IPS DF 19.7 (cell line): ENCODE measurements around the gene YPEL3.

ENCODE experiments used
- DNase-seq: peaks from one replicate; pipeline ENCODE4 v3.0.0-alpha.2; 2013; ENCODE audit warnings: low read depth, low spot score

YPEL3 gene

DNA sequence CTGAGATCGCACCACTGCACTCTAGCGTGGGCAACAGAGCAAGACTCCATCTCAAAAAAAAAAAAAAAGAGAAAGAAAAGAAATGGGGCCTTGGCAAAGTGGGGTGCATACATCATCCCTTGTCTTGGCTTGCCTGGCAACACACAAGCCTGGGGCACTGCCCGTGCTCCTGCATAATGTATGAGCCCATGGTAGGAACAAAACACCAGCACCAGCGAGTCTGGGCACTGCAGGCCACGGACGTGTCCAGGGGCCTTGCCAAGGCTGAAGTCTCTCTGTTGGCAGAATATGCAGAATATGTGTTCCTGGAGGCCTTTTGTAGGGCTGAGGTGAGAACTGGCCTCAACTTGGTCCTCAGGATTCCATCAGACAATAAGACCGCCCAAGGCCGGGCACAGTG, 46.1 kb downstream of the YPEL3 start:
- DNase-seq = no peak

GRCh38 chr16:30046588-30046987, 49.4 kb downstream of the YPEL3 start:
- DNase-seq = no peak

DNA sequence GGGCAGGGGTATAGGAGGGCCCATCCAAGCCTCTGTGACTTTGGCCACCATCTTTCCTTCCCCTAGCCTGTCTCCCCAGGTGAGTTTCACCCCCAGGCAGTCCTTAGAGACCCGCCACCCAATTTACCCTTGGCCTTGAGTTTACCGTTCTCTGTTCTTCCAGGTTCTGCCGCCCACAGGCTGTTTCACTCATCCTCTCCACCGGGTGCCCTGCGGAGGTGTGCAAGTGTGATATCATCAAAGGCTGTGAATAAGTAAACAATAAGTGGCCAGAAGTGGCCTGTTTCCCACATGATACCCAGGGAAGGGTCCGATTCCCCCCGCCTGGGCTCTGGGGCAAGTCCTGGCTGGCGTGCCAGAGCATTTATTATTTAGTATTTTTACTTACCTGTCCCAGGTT, 49.8 kb downstream of the YPEL3 start:
- DNase-seq = no peak
